Embryonic facial prominence (tissue), 1 donor: ENCODE results near the gene SYNGAP1.

Experiments
- DNase-seq: peaks from one replicate; pipeline ENCODE4 v3.0.0-alpha.2; 2016; ENCODE audit errors: extremely low spot score

The SYNGAP1 gene

GRCh38 chr6:33438978-33439594, 19.2 kb downstream of the SYNGAP1 start:
- no peak for DNase-seq

GRCh38 chr6:33439956-33440648, 20.2 kb downstream of the SYNGAP1 start:
- no peak for DNase-seq

- no peak for DNase-seq
These were observed 20.9 kb downstream of the SYNGAP1 start for GRCh38 chr6:33440649-33441309.

- DNase-seq: no peak
These were observed 21.6 kb downstream of the SYNGAP1 start for GRCh38 chr6:33441457-33441856.

GRCh38 chr6:33442283-33442682, 22.4 kb downstream of the SYNGAP1 start:
- no peak for DNase-seq

GRCh38 chr6:33443025-33443424, 23.2 kb downstream of the SYNGAP1 start:
- no peak for DNase-seq

- DNase-seq: no peak
These were observed 24.0 kb downstream of the SYNGAP1 start for GRCh38 chr6:33443619-33444504.

GRCh38 chr6:33445119-33445603, 25.3 kb downstream of the SYNGAP1 start:
- DNase-seq: no peak

- DNase-seq: no peak
These were observed 26.5 kb downstream of the SYNGAP1 start for GRCh38 chr6:33446356-33446755.

- DNase-seq: no peak
These were observed 30.6 kb downstream of the SYNGAP1 start for GRCh38 chr6:33450434-33450833.

GRCh38 chr6:33451606-33452005, 31.7 kb downstream of the SYNGAP1 start:
- DNase-seq: no peak

GRCh38 chr6:33452496-33452895, 32.6 kb downstream of the SYNGAP1 start:
- no peak for DNase-seq

GRCh38 chr6:33453393-33454008, 33.6 kb downstream of the SYNGAP1 start:
- DNase-seq: no peak

- DNase-seq: peak; percentile 93
These were observed 34.4 kb downstream of the SYNGAP1 start, which contains the start of gene ZBTB9 for GRCh38 chr6:33454009-33454946. TSS of gene ZBTB9 (plus strand) at chr6:33454576. CDS start at chr6:33455101, 525 bp downstream.

- no peak for DNase-seq
These were observed 35.2 kb downstream of the SYNGAP1 start for GRCh38 chr6:33455051-33455450.

GRCh38 chr6:33456156-33456555, 36.3 kb downstream of the SYNGAP1 start:
- no peak for DNase-seq

- DNase-seq: no peak
These were observed 38.8 kb downstream of the SYNGAP1 start for GRCh38 chr6:33458676-33459075.

GRCh38 chr6:33459226-33459625, 39.4 kb downstream of the SYNGAP1 start:
- no peak for DNase-seq

GRCh38 chr6:33466075-33466735, 46.3 kb downstream of the SYNGAP1 start:
- no peak for DNase-seq

GRCh38 chr6:33467091-33467490, 47.2 kb downstream of the SYNGAP1 start:
- DNase-seq: no peak
